Hypothalamus (tissue), 51 donors: ENCODE data around the gene CMTM5.
"Not testable (repeated sequence)": the region's sequence is repeated elsewhere in the genome, so short reads cannot be mapped to it uniquely, and the experiment has no call there.

ENCODE experiments used
- DNase-seq, 51 donors: peaks; one replicate each; lab custom pipeline; 2025; lab: John Stamatoyannopoulos, UW

Gene CMTM5

DNA sequence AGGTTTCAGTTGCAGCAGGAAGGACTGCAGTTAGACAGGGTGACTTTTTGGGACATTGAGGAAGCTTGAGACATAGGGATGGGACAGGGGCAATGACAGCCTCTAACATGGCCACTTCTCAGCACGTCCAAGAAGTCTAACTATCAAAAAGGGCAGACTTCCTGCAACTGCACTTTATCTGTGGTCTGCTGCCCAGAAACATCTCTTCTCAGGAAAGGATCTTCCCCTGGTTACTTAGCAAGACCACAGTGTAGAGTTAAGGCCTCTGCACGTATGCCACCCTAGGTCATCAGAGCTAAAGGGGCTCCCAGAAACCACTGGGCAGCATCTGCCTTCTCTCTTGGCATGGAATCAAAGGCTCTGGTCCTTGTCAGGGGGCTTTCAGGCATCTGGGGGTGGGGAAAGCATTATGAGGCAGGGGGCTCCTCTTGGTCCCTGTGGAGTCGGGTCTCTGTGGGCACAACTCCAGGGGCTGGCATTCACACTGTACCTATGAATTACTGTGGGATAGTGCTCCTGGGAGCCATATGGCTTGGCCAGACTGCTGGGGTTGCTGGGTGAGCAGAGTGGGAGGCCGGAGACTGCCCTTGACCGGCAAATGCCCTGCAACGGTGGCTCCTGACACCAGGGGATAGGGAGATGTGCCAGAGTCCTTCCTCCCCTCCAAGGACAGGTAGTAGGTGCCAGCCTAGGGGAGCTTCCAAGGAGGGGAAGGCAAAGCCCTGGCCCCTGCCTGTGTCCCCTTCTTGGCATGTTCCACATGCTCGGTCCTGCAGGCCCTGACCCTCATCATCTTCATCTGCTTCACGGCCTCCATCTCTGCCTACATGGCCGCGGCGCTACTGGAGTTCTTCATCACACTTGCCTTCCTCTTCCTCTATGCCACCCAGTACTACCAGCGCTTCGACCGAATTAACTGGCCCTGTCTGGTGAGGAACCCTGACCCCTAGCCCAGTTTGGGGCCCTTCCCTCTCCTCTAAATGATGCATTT is 1.0 kb downstream of the CMTM5 start:
- peak in 3 of 51 donors; percentile 34 to 61 (median 45) for DNase-seq

DNA sequence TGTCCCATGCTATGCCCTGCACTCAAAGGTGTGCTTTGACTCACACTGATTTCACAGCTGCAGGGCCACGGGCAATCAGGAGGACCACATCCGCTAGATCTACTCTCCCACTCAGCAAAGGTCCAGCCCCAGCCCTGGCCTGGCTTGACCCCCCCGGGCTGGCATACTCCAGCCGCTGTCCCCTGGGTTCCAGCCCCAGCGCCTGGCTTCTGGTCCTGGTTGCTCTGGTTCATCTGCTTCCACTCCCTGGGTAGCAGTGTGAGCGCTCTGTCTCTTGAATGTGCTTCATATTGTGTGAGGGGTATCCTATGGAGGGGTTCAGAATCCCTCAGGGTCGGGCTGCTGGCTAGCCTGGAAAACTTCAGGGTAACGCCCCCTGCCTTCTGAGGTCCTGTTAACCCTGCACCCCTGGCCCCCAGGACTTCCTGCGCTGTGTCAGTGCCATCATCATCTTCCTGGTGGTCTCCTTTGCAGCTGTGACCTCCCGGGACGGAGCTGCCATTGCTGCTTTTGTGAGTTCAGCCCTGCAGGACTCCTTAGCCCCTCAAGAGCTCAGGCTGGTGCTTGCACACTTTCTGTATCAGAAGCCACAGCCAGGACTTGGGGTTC is 1.9 kb downstream of the CMTM5 start:
- DNase-seq = peak in 2 of 51 donors; percentile 18 to 21

DNA sequence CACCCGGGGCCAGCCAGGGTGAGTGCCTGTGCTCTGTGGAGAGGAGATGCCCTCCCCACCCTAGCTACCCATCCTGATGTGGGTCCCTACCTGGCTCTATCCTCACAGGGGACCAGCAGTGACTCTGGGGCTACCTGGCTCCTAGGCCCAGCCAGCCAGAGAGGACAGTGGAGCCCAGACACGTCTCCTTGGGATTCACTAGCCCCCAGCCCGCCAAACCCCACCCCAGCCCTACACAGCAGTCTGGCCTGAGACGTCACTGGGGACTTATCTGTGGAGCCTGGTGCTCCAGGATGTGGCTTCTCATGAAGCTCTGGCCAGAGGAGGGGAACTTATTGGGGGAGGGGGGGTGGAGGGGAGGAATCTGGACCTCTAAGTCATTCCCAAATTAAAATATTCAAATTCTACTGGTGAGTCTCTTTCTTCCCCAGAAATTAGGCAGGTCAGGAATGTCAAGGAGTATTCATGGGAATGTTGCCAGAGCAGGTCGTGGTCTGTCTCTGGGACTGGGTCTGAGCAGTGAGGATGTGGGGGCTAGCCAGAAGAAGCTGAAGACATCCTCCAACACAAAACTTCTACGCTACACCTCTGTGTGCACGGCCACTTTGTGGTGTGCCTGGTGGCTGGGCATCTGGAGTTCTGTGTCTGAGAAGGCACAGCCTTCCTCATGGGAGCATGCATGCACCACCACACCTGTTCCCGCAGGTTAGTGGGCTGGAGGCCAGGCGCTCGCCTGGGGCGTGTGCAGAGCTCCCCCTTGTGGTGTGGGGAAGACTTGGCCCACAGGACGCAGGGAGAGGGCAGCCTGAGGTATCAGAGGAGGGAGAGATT is 2.7 kb downstream of the CMTM5 start:
- DNase-seq = peak in 24 of 51 donors; percentile 7 to 72 (median 24)

DNA sequence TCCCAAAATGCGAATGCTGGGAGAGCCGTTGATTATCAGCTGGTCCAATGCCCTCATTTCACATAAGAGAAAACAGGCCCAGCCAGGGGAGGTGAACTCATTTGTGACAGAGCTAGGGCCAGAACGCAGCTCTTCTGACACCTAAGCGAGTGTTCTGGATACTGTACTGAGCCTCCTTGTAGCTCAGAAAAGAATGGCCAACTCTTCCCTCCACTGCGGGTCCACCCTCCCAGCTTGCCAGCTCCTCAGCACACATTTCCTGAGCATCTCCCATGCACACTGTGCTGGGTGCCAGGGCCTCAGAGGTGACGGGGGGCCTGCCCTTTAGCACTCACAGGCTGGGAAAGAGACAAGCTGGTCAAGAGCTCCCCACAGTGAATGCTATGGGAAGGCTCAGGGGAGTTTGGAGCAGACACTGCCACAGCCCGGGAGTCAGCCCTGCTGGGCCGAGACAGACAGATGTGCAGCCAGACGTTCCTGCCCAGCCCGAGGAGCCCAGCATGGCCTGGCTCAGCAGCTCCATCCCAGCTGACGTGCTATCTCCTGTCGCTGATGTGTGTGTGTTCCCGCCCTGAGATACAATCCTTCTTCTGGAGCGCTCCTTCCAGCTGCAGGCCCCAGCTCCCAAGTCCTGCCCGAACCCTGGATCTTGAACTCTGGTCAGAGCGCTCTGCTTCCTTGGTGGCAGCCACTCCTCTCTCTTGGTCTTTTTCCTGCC is 3.5 kb downstream of the CMTM5 start:
- peak in 7 of 51 donors; percentile 8 to 41 (median 24) for DNase-seq

DNA sequence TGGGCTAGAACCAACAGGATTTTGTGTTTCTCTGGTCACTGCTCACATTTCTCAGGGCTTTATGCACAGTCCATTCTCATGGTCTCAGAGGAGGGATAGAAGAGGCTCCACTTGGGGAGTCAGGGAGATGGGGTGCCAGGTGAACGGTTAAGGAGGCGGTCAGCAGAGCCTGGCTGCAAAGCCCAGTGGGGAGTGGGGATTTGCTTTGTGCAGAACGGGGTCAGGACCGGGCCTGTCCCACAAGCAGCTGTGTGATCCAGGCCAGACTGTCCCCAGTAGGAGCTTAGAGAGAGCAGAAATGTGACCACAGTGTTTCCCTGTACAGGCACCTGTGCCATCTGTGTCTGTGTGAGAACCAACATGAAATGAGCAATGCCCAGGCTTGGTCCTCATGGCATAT is 4.1 kb downstream of the CMTM5 start:
- DNase-seq = no peak

DNA sequence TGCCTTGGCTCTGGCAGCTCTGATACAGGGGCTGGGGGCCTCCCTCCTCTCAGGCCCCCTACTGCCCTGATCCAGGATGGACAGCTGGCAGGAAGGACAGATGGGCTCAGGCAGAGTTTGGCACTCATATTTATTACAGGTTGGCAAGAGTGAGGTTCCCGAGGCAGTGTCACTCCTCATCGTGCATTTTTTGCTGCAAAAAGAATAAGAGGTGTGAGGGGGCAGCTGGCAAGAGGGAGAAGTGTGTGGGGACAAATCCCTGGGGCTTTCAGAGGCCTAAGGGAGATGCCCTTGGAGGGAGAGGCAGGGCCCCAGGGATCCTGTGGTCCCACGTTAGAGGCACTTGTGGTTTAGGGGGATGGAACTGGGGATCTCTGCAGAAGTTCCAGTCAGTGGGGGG is 5.0 kb downstream of the CMTM5 start:
- no peak for DNase-seq

DNA sequence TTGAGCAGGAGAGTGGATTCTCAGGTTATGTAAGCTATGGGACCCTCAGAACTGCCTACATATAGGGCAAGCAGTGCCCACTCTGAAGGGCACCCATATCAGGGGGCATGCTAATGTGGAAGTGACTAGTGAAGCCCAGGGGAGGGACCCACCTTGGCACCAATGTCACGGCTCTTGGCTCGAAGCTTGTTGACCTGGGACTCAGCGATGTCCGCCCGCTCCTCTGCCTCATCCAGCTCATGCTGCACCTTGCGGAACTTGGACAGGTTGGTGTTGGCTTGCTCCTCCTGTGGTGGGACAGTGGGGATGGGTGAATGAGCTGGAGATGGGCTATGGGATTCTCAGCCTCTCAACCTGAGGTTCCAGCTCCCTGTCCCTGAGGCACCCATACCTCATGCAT is 5.4 kb downstream of the CMTM5 start:
- DNase-seq = no peak

DNA sequence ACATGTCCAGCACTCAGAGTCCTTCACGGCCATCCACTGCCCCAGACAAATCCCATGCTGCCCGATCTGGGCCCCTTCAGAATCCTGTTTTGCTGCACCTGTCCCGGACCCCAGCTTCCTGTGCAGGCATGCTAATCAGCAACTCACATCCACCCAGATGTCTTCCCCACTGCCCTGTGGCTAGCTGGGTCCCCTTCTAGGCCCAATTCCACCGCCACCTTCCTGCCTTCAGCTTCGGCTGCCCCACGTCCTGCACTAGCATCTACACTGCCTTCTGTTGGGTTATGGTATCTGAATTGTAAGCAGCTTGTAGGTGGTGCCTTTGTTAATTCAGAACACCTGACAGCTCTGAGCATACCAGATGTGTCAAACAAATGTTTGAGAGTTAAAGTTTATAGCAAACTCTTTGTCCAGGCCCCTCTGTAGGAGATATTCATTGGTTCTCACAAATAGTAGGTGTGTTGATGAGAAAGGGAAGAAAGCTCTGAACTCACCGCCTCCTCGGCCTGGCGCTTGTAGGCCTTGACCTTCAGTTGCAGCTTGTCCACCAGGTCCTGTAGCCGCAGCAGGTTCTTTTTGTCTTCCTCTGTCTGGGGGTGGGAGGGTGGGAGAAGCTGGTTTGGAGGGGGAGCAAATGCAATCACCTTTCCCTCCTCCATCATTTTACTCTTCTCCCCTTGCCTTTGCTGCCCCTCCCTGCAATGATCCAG is 6.0 kb downstream of the CMTM5 start:
- no peak for DNase-seq

DNA sequence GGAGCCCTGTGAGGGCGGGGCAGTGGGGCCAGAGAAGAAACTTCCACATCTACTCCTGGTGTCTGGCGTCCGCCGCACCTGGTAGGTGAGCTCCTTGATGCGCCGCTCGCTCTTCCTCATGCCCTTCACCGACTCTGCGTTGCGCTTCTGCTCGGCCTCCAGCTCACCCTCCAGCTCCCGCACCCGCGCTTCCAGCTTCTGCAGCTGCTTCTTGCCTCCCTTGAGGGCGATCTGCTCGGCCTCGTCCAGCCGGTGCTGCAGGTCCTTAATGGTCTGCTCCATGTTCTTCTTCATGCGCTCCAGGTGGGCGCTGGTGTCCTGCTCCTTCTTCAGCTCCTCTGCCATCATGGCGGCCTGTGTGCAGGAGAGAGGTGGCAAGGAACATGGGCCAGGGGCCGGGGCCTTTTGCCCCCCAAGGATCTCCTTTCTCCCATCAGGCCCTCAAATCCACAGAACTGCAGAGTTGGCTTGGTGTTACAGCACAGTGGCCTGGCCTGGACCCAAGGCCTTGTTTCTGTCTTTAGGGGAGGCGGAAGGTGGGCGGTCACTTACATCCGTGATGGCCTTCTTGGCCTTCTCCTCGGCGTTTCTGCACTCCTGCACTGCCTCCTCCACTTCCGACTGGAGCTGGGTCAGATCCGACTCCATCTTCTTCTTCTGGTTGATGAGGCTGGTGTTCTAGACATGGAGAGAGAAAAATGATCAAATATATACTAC is 7.7 kb downstream of the CMTM5 start:
- DNase-seq = no peak

DNA sequence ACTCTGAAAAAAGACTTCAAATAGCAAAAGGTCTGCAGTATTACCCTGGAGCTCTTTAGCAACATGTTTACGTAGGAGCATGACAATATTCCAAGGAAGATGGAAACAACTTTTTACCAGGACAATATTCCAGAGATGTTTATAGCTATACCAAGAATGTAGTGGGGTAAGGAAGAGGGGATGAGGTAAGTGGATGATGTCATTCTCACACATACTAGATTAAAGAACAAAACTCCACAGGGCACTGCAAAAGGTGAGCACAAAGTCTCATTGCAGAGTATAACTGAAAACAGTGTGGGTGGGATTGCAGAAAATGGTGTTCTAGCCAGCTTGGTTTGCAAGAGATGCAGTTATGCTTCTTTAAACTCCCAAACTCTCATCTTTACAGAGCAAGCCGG is 8.4 kb downstream of the CMTM5 start:
- DNase-seq = peak in 1 of 51 donors; percentile 15

DNA sequence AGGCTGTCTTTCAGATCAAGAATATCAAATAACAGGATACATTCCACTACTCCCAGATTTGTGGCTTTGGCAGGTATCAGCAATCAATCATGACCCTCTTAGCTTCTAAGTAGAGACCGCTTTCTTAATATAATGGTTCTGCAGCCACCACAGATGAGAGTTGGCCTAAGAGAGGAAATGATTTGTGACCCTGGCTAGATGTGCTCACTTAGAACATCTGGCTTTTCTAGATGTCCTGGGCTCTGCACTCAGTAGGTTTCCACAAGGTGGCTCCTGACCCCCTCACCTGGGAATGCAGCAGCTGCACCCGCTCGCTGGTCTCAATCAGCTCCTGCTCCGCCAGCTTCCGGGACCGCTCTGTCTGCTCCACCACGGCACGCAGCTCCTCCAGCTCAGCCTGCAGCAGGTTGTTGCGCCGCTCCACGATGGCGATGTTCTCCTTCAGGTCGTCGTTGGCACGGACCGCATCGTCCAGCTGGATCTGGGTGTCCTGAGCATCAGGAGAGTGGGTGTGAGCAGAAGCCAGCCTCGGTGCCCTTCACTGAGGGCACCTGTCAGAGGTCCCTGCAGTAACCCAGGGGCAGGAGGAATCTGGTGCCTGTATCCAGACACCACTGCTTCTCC is 8.9 kb downstream of the CMTM5 start:
- DNase-seq = no peak

DNA sequence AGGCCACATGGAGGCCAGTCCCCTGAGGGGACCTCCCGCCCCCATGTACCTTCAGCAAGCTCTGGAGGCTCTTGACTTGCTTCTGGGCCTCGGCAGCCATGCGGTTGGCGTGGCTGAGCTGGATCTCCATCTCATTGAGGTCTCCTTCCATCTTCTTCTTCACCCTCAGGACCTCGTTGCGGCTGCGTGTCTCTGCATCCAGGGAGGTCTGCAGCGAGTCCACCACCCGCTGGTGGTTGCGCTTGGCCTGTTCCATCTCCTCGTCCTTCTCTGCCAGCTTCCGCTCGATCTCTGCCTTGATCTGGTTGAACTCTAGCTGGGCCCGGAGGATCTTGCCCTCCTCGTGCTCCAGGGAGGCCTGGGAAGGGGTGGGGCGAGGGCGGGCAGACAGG is 9.4 kb downstream of the CMTM5 start:
- DNase-seq = not testable (repeated sequence)

DNA sequence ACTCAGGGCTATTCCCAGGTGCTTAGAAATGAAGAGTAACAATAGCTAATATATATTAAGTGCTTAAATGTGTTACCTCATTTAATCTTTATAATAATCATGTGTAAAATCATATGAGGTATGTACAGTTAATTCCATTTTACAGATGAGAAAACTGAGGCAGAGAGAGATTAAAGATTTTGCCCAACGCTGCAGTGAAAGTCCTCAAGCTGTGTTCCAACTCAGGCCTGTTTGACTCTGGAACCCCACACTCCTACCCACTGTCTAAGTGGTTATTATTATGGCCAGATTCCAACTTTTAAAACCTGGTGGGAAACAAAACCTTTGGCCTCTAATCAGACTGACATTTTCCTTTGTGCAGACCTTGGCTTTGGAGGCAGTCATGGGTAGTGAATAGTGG is 10.2 kb downstream of the CMTM5 start:
- DNase-seq = no peak

DNA sequence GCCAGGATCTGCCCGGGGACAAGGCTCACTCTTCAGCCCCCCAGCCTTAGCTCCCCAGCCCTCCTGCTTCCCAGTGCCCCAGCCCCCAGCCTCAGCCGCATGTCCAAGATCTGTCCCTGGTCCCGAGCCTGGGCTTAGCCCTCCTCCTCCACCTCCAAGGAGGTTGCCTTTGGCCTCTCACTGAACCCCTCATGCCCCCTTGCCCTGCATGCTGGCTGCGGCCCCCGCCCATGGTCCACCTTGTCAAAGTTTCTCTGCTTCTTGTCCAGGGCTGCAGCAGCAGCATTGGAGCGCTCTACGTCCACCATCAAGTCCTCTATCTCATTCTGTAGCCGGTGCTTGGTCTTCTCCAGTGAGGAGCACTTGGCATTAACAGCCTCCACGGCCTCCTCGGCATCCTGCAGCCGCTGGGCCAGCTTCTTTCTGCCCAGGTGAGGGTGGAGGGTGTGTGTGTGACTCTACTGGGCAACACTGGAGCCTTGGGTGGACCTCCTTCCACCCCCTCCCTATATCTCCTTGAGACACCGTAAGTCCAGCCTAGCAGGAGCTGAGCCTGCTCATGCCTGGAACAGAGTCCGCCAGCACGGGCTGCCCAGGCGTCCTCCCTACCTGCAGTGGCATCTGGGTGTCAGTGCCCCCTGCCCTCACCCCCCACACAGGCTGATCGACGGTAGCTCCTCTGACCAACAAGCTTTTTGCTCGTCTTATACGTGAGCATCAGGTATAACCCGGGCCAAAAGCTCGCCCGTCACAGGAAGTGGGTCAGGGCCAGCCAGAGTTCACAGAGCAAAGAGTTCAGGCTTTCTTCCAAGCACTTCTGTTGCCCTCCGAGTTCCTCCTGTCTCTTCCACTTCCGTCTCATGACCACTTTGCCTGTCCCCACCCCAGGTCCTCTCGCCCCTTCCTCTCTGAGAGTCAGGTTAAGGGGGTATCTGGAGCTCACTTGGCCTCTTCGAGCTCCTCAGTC is 11.4 kb downstream of the CMTM5 start:
- DNase-seq = no peak

DNA sequence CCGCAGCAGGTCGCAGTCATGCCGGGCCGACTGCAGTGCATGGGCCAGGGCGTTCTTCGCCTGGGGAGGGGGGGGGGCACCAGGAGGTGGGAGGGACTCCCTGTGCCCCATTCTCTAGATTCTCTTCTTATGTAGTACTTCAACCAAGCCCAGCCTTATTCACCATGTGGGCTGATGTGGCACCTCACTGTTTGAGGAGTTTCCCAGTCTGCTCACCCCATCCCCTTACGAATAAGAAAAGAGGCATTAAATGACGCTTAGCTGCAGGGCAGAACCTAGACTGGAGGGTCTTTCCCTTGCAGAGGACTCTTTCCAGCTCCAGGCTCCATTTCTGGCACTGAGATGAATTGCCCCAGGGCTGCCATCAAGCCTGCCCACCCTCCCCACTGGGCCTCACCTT is 12.2 kb downstream of the CMTM5 start:
- DNase-seq = no peak

DNA sequence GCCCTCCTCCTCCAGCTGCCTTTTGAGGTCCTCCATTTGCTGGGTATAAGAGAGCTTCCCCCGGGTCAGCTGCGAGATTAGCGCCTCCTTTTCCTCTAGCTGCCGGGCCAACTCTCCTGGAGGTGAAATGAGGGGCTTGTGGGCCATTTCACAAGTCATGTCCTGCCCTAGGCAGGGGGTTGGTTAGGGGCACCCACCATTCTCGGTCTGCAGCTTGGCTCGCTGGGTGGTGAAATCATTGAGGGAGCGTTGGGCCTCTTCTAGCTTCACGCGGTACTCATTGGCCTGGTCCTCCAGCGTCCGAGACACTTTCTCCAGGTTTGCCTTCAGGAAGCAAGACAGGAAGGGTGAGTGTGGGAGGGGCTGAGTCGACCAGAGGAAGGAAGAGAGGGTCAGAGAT is 12.6 kb downstream of the CMTM5 start:
- no peak for DNase-seq

DNA sequence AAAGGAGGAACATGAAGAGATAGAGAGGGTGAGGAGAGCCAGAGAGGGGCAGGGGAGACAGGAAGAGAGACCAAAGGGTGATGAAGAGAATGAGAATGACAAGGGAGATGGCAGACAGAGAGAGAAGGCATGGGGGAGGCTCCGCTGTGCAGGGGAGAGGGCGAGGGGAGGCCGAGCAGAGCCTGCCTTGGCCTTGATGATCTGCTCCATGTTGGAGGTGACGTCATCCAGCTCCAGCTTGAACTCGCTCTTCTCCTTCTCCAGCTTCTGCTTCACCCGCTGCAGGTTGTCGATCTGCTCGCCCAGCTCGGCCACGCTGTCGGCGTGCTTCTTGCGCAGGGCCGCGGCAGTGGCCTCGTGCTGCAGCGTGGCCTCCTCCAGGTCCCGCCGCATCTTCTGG is 13.0 kb downstream of the CMTM5 start:
- DNase-seq = not testable (repeated sequence)
